ENCODE data around the gene SUN5.

The SUN5 gene

GRCh38 chr20:33026779-33027759 lies 22.8 kb upstream of the SUN5 start:
- DNase-seq: no peak

GRCh38 chr20:33026072-33026778 lies 22.0 kb upstream of the SUN5 start:
- DNase-seq: no peak

- DNase-seq: no peak
These were observed 21.2 kb upstream of the SUN5 start for GRCh38 chr20:33025318-33025876.

GRCh38 chr20:33024609-33025317 lies 20.5 kb upstream of the SUN5 start:
- no peak for DNase-seq

- no peak for DNase-seq
These were observed 20.0 kb upstream of the SUN5 start for GRCh38 chr20:33024243-33024560.

- no peak for DNase-seq
These were observed 19.4 kb upstream of the SUN5 start for GRCh38 chr20:33023439-33024242.

- DNase-seq: no peak
These were observed 18.6 kb upstream of the SUN5 start for GRCh38 chr20:33022694-33023438.

GRCh38 chr20:33022289-33022688 lies 18.1 kb upstream of the SUN5 start:
- no peak for DNase-seq

GRCh38 chr20:33021879-33022278 lies 17.6 kb upstream of the SUN5 start:
- no peak for DNase-seq

GRCh38 chr20:33020278-33021161 lies 16.3 kb upstream of the SUN5 start:
- no peak for DNase-seq

- no peak for DNase-seq
These were observed 15.4 kb upstream of the SUN5 start for GRCh38 chr20:33019465-33020277.

- no peak for DNase-seq
These were observed 14.1 kb upstream of the SUN5 start for GRCh38 chr20:33018169-33018931.

GRCh38 chr20:33017542-33017941 lies 13.3 kb upstream of the SUN5 start:
- DNase-seq: no peak

GRCh38 chr20:33016581-33017109 lies 12.4 kb upstream of the SUN5 start:
- DNase-seq: no peak

GRCh38 chr20:33015700-33016580 lies 11.7 kb upstream of the SUN5 start:
- no peak for DNase-seq

- DNase-seq: no peak
These were observed 10.9 kb upstream of the SUN5 start for GRCh38 chr20:33015114-33015484.

GRCh38 chr20:33014336-33015113 lies 10.3 kb upstream of the SUN5 start:
- no peak for DNase-seq
